ENCODE measurements around the gene MFNG.

GRCh38 chr22:37427135-37427710 lies 59.0 kb downstream of the MFNG start, which contains the start of gene ELFN2:
- TF ChIP-seq CTCF (IDR thresholded peaks at IDR 0.05; ENCODE audit: low read depth, low read length, poor library complexity, severe bottlenecking) (no peak), EZH2phosphoT487 (IDR thresholded peaks at IDR 0.05; ENCODE audit: borderline replicate concordance, low read length) (0 out of 2 replicates have a peak, but pooled peaks have one; percentile 57)

Measured in DOHH2 (cell line).